Measurements from ENCODE around the gene NCOA7.

DNA sequence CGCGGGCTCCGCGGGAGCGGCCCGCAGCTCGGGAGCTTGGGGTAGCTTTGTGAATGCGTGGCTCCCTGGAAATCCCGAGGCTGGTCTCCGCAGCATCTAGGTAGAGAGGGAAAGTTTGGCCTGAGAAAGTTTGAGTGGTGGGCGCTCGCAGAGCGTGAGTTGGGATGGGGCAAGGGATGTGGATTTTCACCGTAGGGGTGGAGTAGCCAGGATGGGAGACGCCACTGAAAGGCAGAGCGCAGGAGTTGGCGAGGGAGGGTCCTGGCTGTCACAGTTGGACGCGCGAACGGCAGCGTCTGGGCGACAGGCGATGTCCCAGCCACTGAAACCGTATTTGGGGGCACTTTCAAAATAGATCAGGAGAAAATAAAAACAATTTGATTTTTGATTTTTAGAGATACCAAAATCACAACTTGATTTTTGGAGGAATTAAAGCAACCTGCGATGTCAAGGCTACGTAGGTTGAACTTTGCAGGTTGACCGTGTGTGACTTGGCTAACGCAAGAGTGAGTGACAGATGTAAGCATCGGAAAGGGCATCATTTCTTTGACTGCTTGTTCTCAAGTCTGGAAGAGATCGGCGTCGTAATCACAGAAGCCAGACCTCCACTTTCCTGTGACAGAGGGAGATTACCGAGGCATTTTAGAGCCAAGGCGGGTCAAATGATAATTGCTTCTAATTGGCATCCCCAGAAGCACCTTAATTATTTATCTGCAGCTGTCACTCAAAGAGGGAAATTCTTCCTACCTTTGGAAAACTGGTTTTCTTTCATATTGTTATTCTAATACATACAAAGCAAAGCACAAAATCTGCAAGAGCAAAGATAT is 40.7 kb upstream of the NCOA7 start:
- TF ChIP-seq POLR2A (IDR thresholded peaks at IDR 0.05; ENCODE audit: low read depth, low read length) (no peak), POLR2AphosphoS5 (IDR thresholded peaks at IDR 0.05; ENCODE audit: low read depth, low read length) (no peak)

Data from GM12892 (cell line).